Measurements from ENCODE around the gene HECTD4.

GRCh38 chr12:112167718-112168525 lies 214.3 kb downstream of the HECTD4 start:
- TF ChIP-seq CTCF (conservative IDR thresholded peaks at IDR 0.05; ENCODE audit: low read length) (no peak), EZH2phosphoT487 (IDR thresholded peaks at IDR 0.05; ENCODE audit: borderline replicate concordance) (no peak)

All from Loucy (cell line).